SK-N-SH (cell line): ENCODE data around the gene FHL2. TPM values are rescaled to one million over a fixed set of nuclear protein-coding genes. Genes with fewer than 3 reads are reported as not detected.

ENCODE experiments used
- CTCF ChIA-PET: fragments of 300-600, 350-600 bp; formaldehyde crosslinking; extraction: SDS; loops from one replicate; lab custom pipeline; 2021; lab: Yijun Ruan, JAX
- POLR2A ChIA-PET: fragments of 350-600 bp; sonication (Branson Sonifier 250); formaldehyde crosslinking; extraction: SDS; loops from one replicate; lab custom pipeline; 2020; ENCODE audit warnings: antibody characterized with exemption, inconsistent platforms; lab: Yijun Ruan, JAX
- DNase-seq: peaks from one replicate; pipeline ENCODE4 v3.0.0; 2012
- H2AFZ ChIP-seq: fragments of 200-600 bp; sonication (generic); 2 replicates; pipeline ENCODE4 v1.8.1; 2016; ENCODE audit warnings: antibody characterized with exemption, mild to moderate bottlenecking, low read depth
- H3F3A ChIP-seq: fragments of 200-600 bp; sonication (generic); replicated peaks from 2 replicates; pipeline ENCODE3; 2016; ENCODE audit warnings: antibody characterized with exemption, mild to moderate bottlenecking; ENCODE audit not compliant: insufficient read depth
- H3K27ac ChIP-seq, 2 experiments: fragments of 200-500 bp in 1 of 2; fragments of 200-600 bp in 1 of 2; sonication (Bioruptor generic) in 1 of 2; sonication (generic), shearing (Covaris generic) in 1 of 2; 2 replicates each; pipeline versions ENCODE4 v1.5.1 to v1.6.1; 2014 to 2016; ENCODE audit warnings: low read depth in 2 of 2, inconsistent platforms in 1 of 2, low read length in 1 of 2, mild to moderate bottlenecking in 1 of 2, mixed read lengths in 1 of 2
- H3K27me3 ChIP-seq: fragments of 200-600 bp; sonication (generic), shearing (Covaris generic); 2 replicates; pipeline ENCODE4 v1.6.1; 2016; ENCODE audit warnings: mixed run types; ENCODE audit not compliant: insufficient read depth
- H3K36me3 ChIP-seq, 2 experiments: fragments of 200-500 bp in 1 of 2; fragments of 200-600 bp in 1 of 2; sonication (Bioruptor generic) in 1 of 2; sonication (generic) in 1 of 2; replicated peaks in 1 of 2; 2 replicates each; pipeline versions ENCODE3 to v1.5.1; 2014 to 2016; ENCODE audit warnings: low read length in 1 of 2, mild to moderate bottlenecking in 1 of 2; ENCODE audit not compliant: insufficient read depth in 2 of 2, control insufficient read depth in 1 of 2
- H3K4me1 ChIP-seq, 2 experiments: fragments of 200-500 bp in 1 of 2; fragments of 200-600 bp in 1 of 2; sonication (Bioruptor generic) in 1 of 2; sonication (generic), shearing (Covaris generic) in 1 of 2; 2 replicates each; pipeline versions ENCODE4 v1.5.1 to v1.6.1; 2014 to 2016; ENCODE audit warnings: low read depth in 1 of 2, low read length in 1 of 2, mixed run types in 1 of 2; ENCODE audit not compliant: insufficient read depth in 2 of 2, control insufficient read depth in 1 of 2
- H3K4me2 ChIP-seq: fragments of 200-600 bp; sonication (generic), shearing (Covaris generic); 2 replicates; pipeline ENCODE4 v1.6.1; 2017; ENCODE audit warnings: mixed run types
- H3K4me3 ChIP-seq, 2 experiments: fragments of 200-500 bp in 1 of 2; fragments of 200-600 bp in 1 of 2; sonication (Bioruptor generic) in 1 of 2; sonication (generic), shearing (Covaris generic) in 1 of 2; 2 replicates each; pipeline versions ENCODE4 v1.5.1 to v1.8.1; 2014 to 2016; ENCODE audit warnings: low read depth in 2 of 2, inconsistent platforms in 1 of 2, low read length in 1 of 2, mild to moderate bottlenecking in 1 of 2, mixed read lengths in 1 of 2, moderate library complexity in 1 of 2
- H3K79me2 ChIP-seq: fragments of 200-600 bp; sonication (generic); 2 replicates; pipeline ENCODE4 v1.8.1; 2017; ENCODE audit warnings: mild to moderate bottlenecking; ENCODE audit not compliant: insufficient read depth
- H3K9ac ChIP-seq: fragments of 200-600 bp; sonication (generic); 2 replicates; pipeline ENCODE4 v1.6.1; 2017; ENCODE audit warnings: mixed run types
- H3K9me2 ChIP-seq: fragments of 200-600 bp; sonication (generic); 2 replicates; pipeline ENCODE4 v1.6.1; 2017; ENCODE audit warnings: mixed run types
- H3K9me3 ChIP-seq: fragments of 200-600 bp; sonication (generic); 2 replicates; pipeline ENCODE4 v1.6.1; 2017; ENCODE audit warnings: mixed run types, mild to moderate bottlenecking, moderate library complexity
- H4K20me1 ChIP-seq: fragments of 200-600 bp; sonication (generic); 2 replicates; pipeline ENCODE4 v1.6.1; 2017; ENCODE audit warnings: mild to moderate bottlenecking, mixed run types; ENCODE audit not compliant: insufficient read depth
- CTCF ChIP-seq: fragments of 200-600 bp; sonication (generic); IDR thresholded peaks from 2 replicates; pipeline ENCODE4 v1.6.1; 2017; ENCODE audit warnings: antibody characterized with exemption, mild to moderate bottlenecking, moderate library complexity
- ELF1 ChIP-seq: IDR thresholded peaks from 2 replicates; pipeline ENCODE4 v1.4.0; 2012
- EZH2phosphoT487 ChIP-seq: fragments of 200-600 bp; sonication (generic); IDR thresholded peaks from 2 replicates; pipeline ENCODE4 v1.6.1; 2017; ENCODE audit warnings: low read depth, mixed run types, mild to moderate bottlenecking, antibody characterized with exemption, moderate library complexity, borderline replicate concordance
- FOXJ3 ChIP-seq: sonication (generic); formaldehyde crosslinking; IDR thresholded peaks from 2 replicates; pipeline ENCODE4 v1.5.1; 2020; ENCODE audit warnings: mild to moderate bottlenecking, missing genetic modification reagents
- GATA2 ChIP-seq: sonication (generic); formaldehyde crosslinking; IDR thresholded peaks from 2 replicates; pipeline ENCODE4 v1.5.0; 2020; ENCODE audit warnings: mild to moderate bottlenecking, missing genetic modification reagents
- IRF3 ChIP-seq: fragments of 150-350 bp; IDR thresholded peaks from 2 replicates; pipeline ENCODE4 v1.6.1; 2016; ENCODE audit warnings: mild to moderate bottlenecking, low read depth, low read length
- MAX ChIP-seq: IDR thresholded peaks from 2 replicates; pipeline ENCODE4 v1.4.0; 2012; ENCODE audit warnings: low read depth
- MXI1 ChIP-seq: IDR thresholded peaks from 2 replicates; pipeline ENCODE4 v1.6.1; 2012; ENCODE audit warnings: mild to moderate bottlenecking, low read depth, low read length, improper control_type of control experiment
- NFIC ChIP-seq: IDR thresholded peaks from 2 replicates; pipeline ENCODE4 v1.4.0; 2012; ENCODE audit warnings: borderline replicate concordance
- NRF1 ChIP-seq: IDR thresholded peaks from 2 replicates; pipeline ENCODE4 v1.6.1; 2012; ENCODE audit warnings: low read depth, mild to moderate bottlenecking, low read length
- PBX3 ChIP-seq: IDR thresholded peaks from 2 replicates; pipeline ENCODE4; 2012
- REST ChIP-seq: IDR thresholded peaks from 2 replicates; pipeline ENCODE4 v1.6.1; 2012; ENCODE audit warnings: mild to moderate bottlenecking, low read depth, low read length, moderate library complexity
- SIN3A ChIP-seq: IDR thresholded peaks from 2 replicates; pipeline ENCODE4 v1.6.1; 2012; ENCODE audit warnings: low read depth, mild to moderate bottlenecking, low read length, moderate library complexity, borderline replicate concordance
- SMC3 ChIP-seq: IDR thresholded peaks from 2 replicates; pipeline ENCODE4 v1.6.1; 2012; ENCODE audit warnings: low read depth, low read length, improper control_type of control experiment
- TAF1 ChIP-seq: IDR thresholded peaks from 2 replicates; pipeline ENCODE4 v1.6.1; 2012; ENCODE audit warnings: low read depth, mild to moderate bottlenecking, low read length, moderate library complexity, borderline replicate concordance
- TEAD4 ChIP-seq: IDR thresholded peaks from 2 replicates; pipeline ENCODE4 v1.4.0; 2012; ENCODE audit warnings: mild to moderate bottlenecking, borderline replicate concordance; ENCODE audit not compliant: insufficient read depth
- USF1 ChIP-seq: IDR thresholded peaks from 2 replicates; pipeline ENCODE4 v1.4.0; 2012; ENCODE audit warnings: low read depth, borderline replicate concordance
- YY1 ChIP-seq: IDR thresholded peaks from 2 replicates; pipeline ENCODE4 v1.4.0; 2012; ENCODE audit warnings: low read depth, mild to moderate bottlenecking
- WGBS: methylation state at CpG from one replicate; pipeline ENCODE4 v1.1.6; 2017; ENCODE audit warnings: low lambda C conversion rate; 5-methylcytosine and 5-hydroxymethylcytosine counted together
- polyA plus RNA-seq, 3 experiments: library from polyadenylated mRNA; depleted of rRNA; stranded (reverse); fragments of >200 nt; gene quantifications; 2 replicates each; pipeline ENCODE4 v1.2.3, GENCODE V29; 2012

Gene FHL2
- polyA plus RNA-seq, 1 of the 3 experiments (the other 2 are of a cell fraction) = 31.7 TPM

- Histone ChIP-seq H3F3A (no peaks in the 10 kb centered on the region), H3K36me3 (peaks cover 18 to 32% of the 10 kb centered on the region in 2 experiments), H2AFZ (peak overlapping the region; percentile 94), H3K4me2 (peak overlapping the region; percentile 72), H3K27ac (peak overlapping the region; percentile 96), H3K9me2 (no peaks in the 10 kb centered on the region), H3K4me1 (peaks cover 8 to 10% of the 10 kb centered on the region in 2 experiments; a peak in 3 of 4 replicates), H3K9ac (peak overlapping the region; percentile 98), H3K79me2 (peaks cover 45% of the 10 kb centered on the region), H4K20me1 (no peaks in the 10 kb centered on the region), H3K27me3 (no peaks in the 10 kb centered on the region), H3K4me3 (peak overlapping the region; percentile 83 to 99), H3K9me3 (no peaks in the 10 kb centered on the region)
- no peak for DNase-seq
- 0% methylated on average over 7 of the region's 7 CpGs for WGBS
- no peak for TF ChIP-seq CTCF
- TF ChIP-seq SIN3A = no peak
- no peak for TF ChIP-seq MXI1
- no peak for TF ChIP-seq MAX
- TF ChIP-seq TEAD4 = no peak
- TF ChIP-seq FOXJ3 = no peak
- TF ChIP-seq ELF1 = no peak
- no peak for TF ChIP-seq YY1
- TF ChIP-seq TAF1 = no peak
- no peak for TF ChIP-seq NFIC
- no peak for TF ChIP-seq EZH2phosphoT487
- TF ChIP-seq IRF3 = no peak
- TF ChIP-seq REST = no peak
- TF ChIP-seq USF1 = no peak
- TF ChIP-seq SMC3 = no peak
- TF ChIP-seq PBX3 = no peak
- no peak for TF ChIP-seq GATA2
- TF ChIP-seq NRF1 = no peak
- POLR2A ChIA-PET = interaction anchor here (1.7 kb wide), 1 partner anchor 62 kb away, joined by 4 read pairs; the partner anchor contains the start of gene FHL2
- CTCF ChIA-PET = no interaction called here
These were observed 62.1 kb downstream of the FHL2 start for GRCh38 chr2:105336786-105337121.
